HCT116 (cell line): ENCODE measurements around the gene DCTN1. TPM values are rescaled to one million over a fixed set of nuclear protein-coding genes. Genes with fewer than 3 reads are reported as not detected.

Source experiments
- ATAC-seq: fragments of 200-7000 bp; cut with Tn5 transposase; 2 replicates; pipeline ENCODE4 v1.9.1; 2020; ENCODE audit warnings: mild to moderate bottlenecking, moderate library complexity
- BruUV-seq: library from RNA; stranded (reverse); fragments of 400-500 nt; replicated peaks from 2 replicates; lab custom pipeline; 2021; lab: Mats Ljungman, UMichigan
- CTCF ChIA-PET: fragments of 300-600 bp; sonication (Branson Sonifier 250); formaldehyde crosslinking; loops from one replicate; lab custom pipeline; 2021; ENCODE audit warnings: antibody characterized with exemption; lab: Charles Lee
- POLR2A ChIA-PET: fragments of 300-600, 350-600 bp; sonication (Branson Sonifier 250); formaldehyde crosslinking; loops from one replicate; lab custom pipeline; 2021; ENCODE audit warnings: antibody characterized with exemption; lab: Charles Lee
- RAD21 ChIA-PET, 2 experiments: fragments of 300-600 bp; sonication (Branson Sonifier 250); formaldehyde crosslinking; loops; one replicate each; lab custom pipeline; 2023; ENCODE audit warnings: low total read pairs in 2 of 2; ENCODE audit not compliant: uncharacterized antibody in 2 of 2, unreplicated experiment in 2 of 2, low non-redundant PET in 1 of 2; lab: Charles Lee
- DNase-seq: peaks from one replicate; pipeline ENCODE4 v3.0.0-alpha.2; 2010; ENCODE audit warnings: low read depth, low spot score
- H2AFZ ChIP-seq: fragments of 200-600 bp; shearing (Covaris generic), sonication (generic); 2 replicates; pipeline ENCODE4 v1.6.1; 2017; ENCODE audit warnings: low read depth, mixed run types, mixed read lengths, antibody characterized with exemption, low read length; ENCODE audit not compliant: poor library complexity, severe bottlenecking
- H3K27ac ChIP-seq: 2 replicates; pipeline ENCODE4 v1.5.1; 2012; ENCODE audit warnings: low read depth, low read length
- H3K27me3 ChIP-seq: fragments of 200-600 bp; sonication (generic); 2 replicates; pipeline ENCODE4 v1.6.1; 2016; ENCODE audit warnings: mixed run types, low read length, mixed read lengths; ENCODE audit not compliant: insufficient read depth
- H3K36me3 ChIP-seq, 2 experiments: fragments of 200-500 bp in 1 of 2; fragments of 200-600 bp in 1 of 2; sonication (Bioruptor generic) in 1 of 2; sonication (generic) in 1 of 2; 2 replicates each; pipeline versions ENCODE4 v1.5.1 to v1.6.1; 2014 to 2016; ENCODE audit warnings: low read length in 2 of 2, inconsistent platforms in 1 of 2, mixed read lengths in 1 of 2, mixed run types in 1 of 2; ENCODE audit not compliant: insufficient read depth in 2 of 2, control insufficient read depth in 1 of 2
- H3K4me1 ChIP-seq, 2 experiments: fragments of 200-600 bp in 1 of 2; sonication (generic) in 1 of 2; 2 replicates each; pipeline versions ENCODE4 v1.5.1 to v1.6.1; 2012 to 2017; ENCODE audit warnings: low read length in 2 of 2, inconsistent platforms in 1 of 2, mild to moderate bottlenecking in 1 of 2, mixed read lengths in 1 of 2, mixed run types in 1 of 2, moderate library complexity in 1 of 2; ENCODE audit not compliant: insufficient read depth in 2 of 2, control insufficient read depth in 1 of 2
- H3K4me2 ChIP-seq: fragments of 200-600 bp; sonication (generic); 2 replicates; pipeline ENCODE4 v1.6.1; 2017; ENCODE audit warnings: mixed run types, low read length, mixed read lengths
- H3K4me3 ChIP-seq, 2 experiments: fragments of 200-600 bp in 1 of 2; sonication (generic) in 1 of 2; replicated peaks in 1 of 2; 2 replicates each; pipeline ENCODE4 v1.5.1; 2011 to 2016; ENCODE audit warnings: low read length in 2 of 2, control low read depth in 1 of 2, low read depth in 1 of 2, mild to moderate bottlenecking in 1 of 2, mixed read lengths in 1 of 2, mixed run types in 1 of 2
- H3K79me2 ChIP-seq: fragments of 200-600 bp; sonication (generic); 2 replicates; pipeline ENCODE4 v1.6.1; 2017; ENCODE audit warnings: mild to moderate bottlenecking, mixed run types, low read length, moderate library complexity, mixed read lengths; ENCODE audit not compliant: insufficient read depth
- H3K9ac ChIP-seq: fragments of 200-600 bp; sonication (generic); 2 replicates; pipeline ENCODE4 v1.6.1; 2016; ENCODE audit warnings: low read length, mixed read lengths
- H3K9me2 ChIP-seq: fragments of 200-600 bp; sonication (generic), shearing (Covaris generic); 2 replicates; pipeline ENCODE4 v1.6.1; 2017; ENCODE audit warnings: mixed run types, mild to moderate bottlenecking, moderate library complexity; ENCODE audit not compliant: insufficient read depth
- H3K9me3 ChIP-seq, 2 experiments: fragments of 200-500 bp in 1 of 2; fragments of 200-600 bp in 1 of 2; sonication (Bioruptor generic) in 1 of 2; sonication (generic) in 1 of 2; 2 replicates each; pipeline ENCODE4 v1.6.1; 2014 to 2017; ENCODE audit warnings: low read length in 2 of 2, mixed read lengths in 2 of 2, inconsistent platforms in 1 of 2, low read depth in 1 of 2, mild to moderate bottlenecking in 1 of 2, mixed run types in 1 of 2, moderate library complexity in 1 of 2; ENCODE audit not compliant: control insufficient read depth in 1 of 2, insufficient read depth in 1 of 2
- H4K20me1 ChIP-seq: fragments of 200-600 bp; sonication (generic), shearing (Covaris generic); 2 replicates; pipeline ENCODE4 v1.6.1; 2017; ENCODE audit warnings: mixed run types, mild to moderate bottlenecking, moderate library complexity; ENCODE audit not compliant: insufficient read depth
- CBX3 ChIP-seq: IDR thresholded peaks from 2 replicates; pipeline ENCODE4 v1.6.1; 2012; ENCODE audit warnings: low read depth
- CTCF ChIP-seq, 3 experiments: fragments of 200-600 bp in 1 of 3; sonication (generic) in 1 of 3; IDR thresholded peaks in 2 of 3; conservative IDR thresholded peaks in 1 of 3; 2 replicates each; pipeline ENCODE4 v1.5.1; 2012 to 2017; ENCODE audit warnings: low read depth in 2 of 3, low read length in 2 of 3, antibody characterized with exemption in 1 of 3, borderline replicate concordance in 1 of 3, control low read depth in 1 of 3, mild to moderate bottlenecking in 1 of 3, mixed read lengths in 1 of 3, mixed run types in 1 of 3, moderate library complexity in 1 of 3; ENCODE audit not compliant: insufficient read depth in 1 of 3
- EGR1 ChIP-seq: IDR thresholded peaks from 2 replicates; pipeline ENCODE4 v1.6.1; 2012; ENCODE audit warnings: low read depth
- JUND ChIP-seq: IDR thresholded peaks from 2 replicates; pipeline ENCODE4 v1.6.1; 2012
- intact Hi-C: fragments of 100-400 bp; cut with micrococcal nuclease; formaldehyde crosslinking; loops from 2 replicates; pipeline ENCODE4 v1.10.0; 2022
- total RNA-seq: library from RNA; stranded (reverse); gene quantifications from one replicate; pipeline ENCODE4 v1.2.1, GENCODE V29; 2021; ENCODE audit not compliant: unreplicated experiment
- TF ChIP-seq, protein P1 (sequence below): IDR thresholded peaks from 2 replicates; pipeline ENCODE4 v1.6.1; 2012; ENCODE audit warnings: low read depth
- TF ChIP-seq, protein P2 (sequence below): IDR thresholded peaks from 2 replicates; pipeline ENCODE4 v1.6.1; 2012

Gene DCTN1
- total RNA-seq, 1 experiment from 2014 or later = 129 TPM

GRCh38 chr2:74418312-74418711 is 38.2 kb upstream of the DCTN1 start:
- intact Hi-C loops = no loop called here
- Histone ChIP-seq H3K27ac (no peak overlapping the region), H3K9me3 (no peaks in the 10 kb centered on the region), H3K36me3 (no peaks in the 10 kb centered on the region), H3K27me3 (no peaks in the 10 kb centered on the region), H4K20me1 (no peaks in the 10 kb centered on the region), H3K4me1 (peaks cover 0 to 21% of the 10 kb centered on the region in 2 experiments; a peak in 3 of 4 replicates), H3K79me2 (no peaks in the 10 kb centered on the region), H3K4me2 (no peak overlapping the region), H3K9me2 (no peaks in the 10 kb centered on the region), H3K9ac (no peak overlapping the region), H2AFZ (no peak overlapping the region), H3K4me3 (no peak overlapping the region)
- TF ChIP-seq JUND (no peak), EGR1 (no peak), CBX3 (no peak), CTCF (IDR thresholded peaks at IDR 0.05 in 2 of 3, conservative IDR thresholded peaks at IDR 0.05 in 1 of 3; ENCODE audit: borderline replicate concordance in 1 of 3, insufficient read depth in 1 of 3, low read depth in 2 of 3, low read length in 2 of 3) (no peak)
- TF ChIP-seq, protein P1, sequence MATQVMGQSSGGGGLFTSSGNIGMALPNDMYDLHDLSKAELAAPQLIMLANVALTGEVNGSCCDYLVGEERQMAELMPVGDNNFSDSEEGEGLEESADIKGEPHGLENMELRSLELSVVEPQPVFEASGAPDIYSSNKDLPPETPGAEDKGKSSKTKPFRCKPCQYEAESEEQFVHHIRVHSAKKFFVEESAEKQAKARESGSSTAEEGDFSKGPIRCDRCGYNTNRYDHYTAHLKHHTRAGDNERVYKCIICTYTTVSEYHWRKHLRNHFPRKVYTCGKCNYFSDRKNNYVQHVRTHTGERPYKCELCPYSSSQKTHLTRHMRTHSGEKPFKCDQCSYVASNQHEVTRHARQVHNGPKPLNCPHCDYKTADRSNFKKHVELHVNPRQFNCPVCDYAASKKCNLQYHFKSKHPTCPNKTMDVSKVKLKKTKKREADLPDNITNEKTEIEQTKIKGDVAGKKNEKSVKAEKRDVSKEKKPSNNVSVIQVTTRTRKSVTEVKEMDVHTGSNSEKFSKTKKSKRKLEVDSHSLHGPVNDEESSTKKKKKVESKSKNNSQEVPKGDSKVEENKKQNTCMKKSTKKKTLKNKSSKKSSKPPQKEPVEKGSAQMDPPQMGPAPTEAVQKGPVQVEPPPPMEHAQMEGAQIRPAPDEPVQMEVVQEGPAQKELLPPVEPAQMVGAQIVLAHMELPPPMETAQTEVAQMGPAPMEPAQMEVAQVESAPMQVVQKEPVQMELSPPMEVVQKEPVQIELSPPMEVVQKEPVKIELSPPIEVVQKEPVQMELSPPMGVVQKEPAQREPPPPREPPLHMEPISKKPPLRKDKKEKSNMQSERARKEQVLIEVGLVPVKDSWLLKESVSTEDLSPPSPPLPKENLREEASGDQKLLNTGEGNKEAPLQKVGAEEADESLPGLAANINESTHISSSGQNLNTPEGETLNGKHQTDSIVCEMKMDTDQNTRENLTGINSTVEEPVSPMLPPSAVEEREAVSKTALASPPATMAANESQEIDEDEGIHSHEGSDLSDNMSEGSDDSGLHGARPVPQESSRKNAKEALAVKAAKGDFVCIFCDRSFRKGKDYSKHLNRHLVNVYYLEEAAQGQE = no peak
- TF ChIP-seq, protein P2, sequence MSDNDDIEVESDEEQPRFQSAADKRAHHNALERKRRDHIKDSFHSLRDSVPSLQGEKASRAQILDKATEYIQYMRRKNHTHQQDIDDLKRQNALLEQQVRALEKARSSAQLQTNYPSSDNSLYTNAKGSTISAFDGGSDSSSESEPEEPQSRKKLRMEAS = no peak
- POLR2A ChIA-PET = no interaction called here
- CTCF ChIA-PET = no interaction called here
- BruUV-seq = no TSS peak
- ATAC-seq (no peak), DNase-seq (no peak)
- RAD21 ChIA-PET = no interaction called here
